ENCODE measurements around the gene ARVCF.

The ARVCF gene

DNA sequence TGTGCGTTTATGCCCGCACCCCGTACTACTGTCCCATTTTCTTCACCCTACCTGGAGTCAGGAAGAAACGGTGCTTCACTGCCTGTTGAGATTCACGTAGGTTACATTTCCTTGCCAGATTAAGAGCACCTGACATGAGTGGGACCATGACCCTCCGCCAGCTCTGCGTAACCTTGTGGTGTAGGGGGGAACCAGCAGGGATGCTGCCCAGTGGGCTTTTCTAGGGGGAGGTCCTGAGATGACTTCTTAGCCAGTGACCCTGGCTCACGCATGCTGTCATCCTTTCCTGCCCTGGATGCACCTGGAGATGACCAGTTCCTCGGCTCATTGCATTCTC is 967 bp upstream of the ARVCF start:
- Histone ChIP-seq H3K4me3 (replicated peaks; ENCODE audit: low read depth, low read length) (no peak overlapping the region), H3K36me3 (ENCODE audit: control insufficient read depth, insufficient read depth, low read length) (no peaks in the 10 kb centered on the region), H3K27me3 (replicated peaks; ENCODE audit: control insufficient read depth, insufficient read depth, low read length) (no peaks in the 10 kb centered on the region)
- TF ChIP-seq, protein P1, sequence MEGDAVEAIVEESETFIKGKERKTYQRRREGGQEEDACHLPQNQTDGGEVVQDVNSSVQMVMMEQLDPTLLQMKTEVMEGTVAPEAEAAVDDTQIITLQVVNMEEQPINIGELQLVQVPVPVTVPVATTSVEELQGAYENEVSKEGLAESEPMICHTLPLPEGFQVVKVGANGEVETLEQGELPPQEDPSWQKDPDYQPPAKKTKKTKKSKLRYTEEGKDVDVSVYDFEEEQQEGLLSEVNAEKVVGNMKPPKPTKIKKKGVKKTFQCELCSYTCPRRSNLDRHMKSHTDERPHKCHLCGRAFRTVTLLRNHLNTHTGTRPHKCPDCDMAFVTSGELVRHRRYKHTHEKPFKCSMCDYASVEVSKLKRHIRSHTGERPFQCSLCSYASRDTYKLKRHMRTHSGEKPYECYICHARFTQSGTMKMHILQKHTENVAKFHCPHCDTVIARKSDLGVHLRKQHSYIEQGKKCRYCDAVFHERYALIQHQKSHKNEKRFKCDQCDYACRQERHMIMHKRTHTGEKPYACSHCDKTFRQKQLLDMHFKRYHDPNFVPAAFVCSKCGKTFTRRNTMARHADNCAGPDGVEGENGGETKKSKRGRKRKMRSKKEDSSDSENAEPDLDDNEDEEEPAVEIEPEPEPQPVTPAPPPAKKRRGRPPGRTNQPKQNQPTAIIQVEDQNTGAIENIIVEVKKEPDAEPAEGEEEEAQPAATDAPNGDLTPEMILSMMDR (IDR thresholded peaks at IDR 0.05; ENCODE audit: insufficient read depth, low read length, poor library complexity, severe bottlenecking): no peak
- no peak for DNase-seq (ENCODE audit: extremely low read depth, insufficient read length)

DNA sequence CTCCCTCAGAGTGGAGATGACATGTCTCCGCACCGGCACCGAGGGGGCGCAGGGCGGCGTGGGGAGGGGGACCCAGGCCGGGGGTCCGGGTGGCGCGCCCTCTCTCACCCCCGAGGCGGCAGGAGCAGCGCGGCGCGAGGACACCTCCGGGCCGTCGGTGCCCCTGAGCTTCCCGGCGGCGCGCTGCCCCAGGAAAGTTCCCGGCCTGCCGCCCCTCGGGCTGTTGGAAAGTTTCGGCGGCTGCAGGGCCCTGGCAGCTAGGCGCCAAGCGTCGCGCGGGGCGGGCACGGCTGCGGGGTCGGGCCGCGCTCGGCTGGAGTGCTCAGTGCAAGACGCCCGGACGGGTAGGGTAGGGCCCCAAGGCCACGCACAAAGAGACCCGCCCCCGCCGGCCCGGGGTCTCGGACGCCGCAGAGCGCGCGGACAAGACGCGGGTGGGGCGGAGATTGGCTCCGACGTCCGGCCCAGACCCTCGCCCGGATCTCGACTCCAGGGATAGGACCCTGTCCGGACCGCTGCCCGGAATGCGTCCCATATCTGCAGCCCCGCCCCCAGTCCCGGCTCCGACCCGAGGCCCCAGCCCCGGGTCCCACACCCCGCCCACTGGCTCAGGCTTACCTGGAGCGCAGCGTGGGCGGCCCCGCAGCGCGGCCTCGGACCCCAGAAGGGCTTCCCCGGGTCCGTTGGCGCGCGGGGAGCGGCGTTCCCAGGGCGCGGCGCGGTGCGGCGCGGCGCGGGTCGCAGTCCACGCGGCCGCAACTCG is 471 bp downstream of the ARVCF start:
- TF ChIP-seq, protein P1 (IDR thresholded peaks at IDR 0.05; ENCODE audit: insufficient read depth, low read length, poor library complexity, severe bottlenecking): no peak
- DNase-seq (ENCODE audit: extremely low read depth, insufficient read length): no peak
- peak overlapping the region; percentile 70 for H3K4me3 ChIP-seq (replicated peaks; ENCODE audit: low read depth, low read length)
- no peaks in the 10 kb centered on the region for H3K36me3 ChIP-seq (ENCODE audit: control insufficient read depth, insufficient read depth, low read length)
- H3K27me3 ChIP-seq (replicated peaks; ENCODE audit: control insufficient read depth, insufficient read depth, low read length): no peaks in the 10 kb centered on the region

DNA sequence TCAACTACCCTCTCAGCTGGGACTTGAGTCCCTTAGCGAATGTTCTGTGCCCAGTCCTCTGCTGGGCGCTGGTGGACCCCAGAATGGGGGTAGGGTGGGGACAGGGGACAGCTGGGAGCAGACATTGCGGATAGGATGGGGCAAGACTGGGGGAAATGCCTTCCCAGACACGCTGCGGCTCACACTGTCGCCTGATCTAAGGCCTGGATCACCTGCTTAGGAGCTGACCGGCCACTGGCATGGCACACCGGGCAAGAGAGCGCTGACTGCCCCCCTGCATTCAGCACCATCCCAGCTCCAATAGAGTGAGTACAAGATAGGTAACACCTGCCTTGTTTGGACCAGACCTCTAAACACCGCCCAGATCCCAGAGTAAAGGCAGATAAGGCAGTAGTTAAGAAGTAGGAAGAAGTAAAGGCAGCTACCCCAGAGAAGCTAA is 1.4 kb downstream of the ARVCF start:
- Histone ChIP-seq H3K36me3 (ENCODE audit: control insufficient read depth, insufficient read depth, low read length) (no peaks in the 10 kb centered on the region), H3K4me3 (replicated peaks; ENCODE audit: low read depth, low read length) (no peak overlapping the region), H3K27me3 (replicated peaks; ENCODE audit: control insufficient read depth, insufficient read depth, low read length) (no peaks in the 10 kb centered on the region)
- DNase-seq (ENCODE audit: extremely low read depth, insufficient read length): no peak
- TF ChIP-seq, protein P1 (IDR thresholded peaks at IDR 0.05; ENCODE audit: insufficient read depth, low read length, poor library complexity, severe bottlenecking): no peak

DNA sequence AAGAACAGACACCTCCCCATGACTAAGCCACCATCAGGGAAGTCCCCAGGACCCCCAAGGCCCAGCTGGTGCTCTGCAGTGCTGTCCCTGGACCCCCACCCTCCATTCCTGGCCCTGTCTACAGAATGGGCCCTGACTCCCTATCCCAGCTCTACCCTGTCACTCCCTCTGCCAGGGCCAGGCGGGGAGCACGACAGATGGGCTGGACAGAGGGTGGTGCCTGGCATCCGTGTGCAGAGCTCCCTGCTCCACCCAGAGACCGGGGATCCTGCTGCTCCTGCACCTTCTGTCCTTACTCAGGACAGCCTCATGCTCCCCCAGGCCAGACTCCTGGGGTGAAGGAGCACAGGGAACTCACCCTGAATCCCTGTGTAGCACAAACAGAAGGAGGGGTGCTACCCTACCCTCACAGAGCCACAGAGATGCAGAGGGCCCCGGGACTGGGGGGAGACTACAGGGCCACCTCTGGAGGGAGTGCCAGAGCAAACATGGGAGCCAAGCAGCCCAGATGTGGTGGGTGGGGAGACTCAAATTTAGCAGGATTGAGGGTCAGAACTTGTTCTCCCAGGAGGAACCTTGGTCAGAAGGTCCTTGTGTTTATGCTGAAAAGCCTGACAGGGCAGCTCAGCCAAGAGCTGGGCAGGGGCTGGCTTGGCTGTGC is 2.0 kb downstream of the ARVCF start:
- DNase-seq (ENCODE audit: extremely low read depth, insufficient read length): no peak
- TF ChIP-seq, protein P1 (IDR thresholded peaks at IDR 0.05; ENCODE audit: insufficient read depth, low read length, poor library complexity, severe bottlenecking): no peak
- no peak overlapping the region for H3K4me3 ChIP-seq (replicated peaks; ENCODE audit: low read depth, low read length)
- no peaks in the 10 kb centered on the region for H3K27me3 ChIP-seq (replicated peaks; ENCODE audit: control insufficient read depth, insufficient read depth, low read length)
- no peaks in the 10 kb centered on the region for H3K36me3 ChIP-seq (ENCODE audit: control insufficient read depth, insufficient read depth, low read length)

DNA sequence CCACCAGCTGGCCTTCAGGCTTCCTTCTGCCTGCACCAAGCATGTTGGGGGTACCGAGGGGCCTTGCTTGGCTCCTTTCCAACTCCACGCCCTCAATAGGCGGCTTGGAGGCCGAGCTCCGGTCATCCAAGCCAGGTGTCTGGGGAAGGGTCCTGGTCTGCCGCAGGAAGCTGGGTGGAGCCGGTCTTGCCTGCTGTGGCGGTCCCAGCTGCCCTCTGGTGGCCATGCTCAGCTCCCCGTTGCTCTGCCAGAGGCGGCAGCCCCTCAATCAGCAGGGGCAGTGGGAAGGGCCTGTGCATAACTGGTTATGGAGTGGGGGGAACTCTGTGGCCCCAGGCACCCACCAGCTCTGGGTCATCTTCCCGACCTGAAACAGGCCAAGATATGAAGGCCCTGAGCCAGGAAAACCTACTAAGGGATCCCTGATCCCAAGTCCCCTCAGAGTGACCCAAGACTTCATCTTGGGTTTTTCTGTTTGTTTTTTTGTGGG is 3.2 kb downstream of the ARVCF start:
- TF ChIP-seq, protein P1 (IDR thresholded peaks at IDR 0.05; ENCODE audit: insufficient read depth, low read length, poor library complexity, severe bottlenecking): peak; percentile 69
- Histone ChIP-seq H3K27me3 (replicated peaks; ENCODE audit: control insufficient read depth, insufficient read depth, low read length) (no peaks in the 10 kb centered on the region), H3K36me3 (ENCODE audit: control insufficient read depth, insufficient read depth, low read length) (no peaks in the 10 kb centered on the region), H3K4me3 (replicated peaks; ENCODE audit: low read depth, low read length) (no peak overlapping the region)
- DNase-seq (ENCODE audit: extremely low read depth, insufficient read length): no peak

Data from GM06990 (cell line).